Tibial nerve (tissue), 4 donors: Measurements from ENCODE around the gene NEDD9. TPM values are rescaled to one million over a fixed set of nuclear protein-coding genes. Genes with fewer than 3 reads are reported as not detected.

ENCODE experiments used
- DNase-seq, 2 donors: peaks; one replicate each; pipeline ENCODE4 v3.0.0-alpha.2; 2019; ENCODE audit warnings: low spot score in 2 of 2
- H3K27ac ChIP-seq, 4 donors: fragments of 200-600 bp; sonication (generic) in 3 of 4; one replicate each; pipeline ENCODE4 v1.5.1; 2017 to 2019; ENCODE audit warnings: mild to moderate bottlenecking in 1 of 4
- H3K27me3 ChIP-seq, 2 donors: fragments of 200-600 bp; sonication (generic) in 1 of 2; one replicate each; pipeline versions ENCODE4 v1.5.1 to v1.6.0; 2017 to 2019
- H3K36me3 ChIP-seq, 3 donors: fragments of 200-600 bp; sonication (generic); one replicate each; pipeline ENCODE4 v1.5.1; 2018 to 2019
- H3K4me1 ChIP-seq, 4 donors: fragments of 200-600 bp; sonication (generic) in 3 of 4; one replicate each; pipeline ENCODE4 v1.5.1; 2017 to 2019
- H3K4me3 ChIP-seq, 4 donors: fragments of 200-600 bp; sonication (generic) in 3 of 4; one replicate each; pipeline ENCODE4 v1.5.1; 2017 to 2019; ENCODE audit warnings: mild to moderate bottlenecking in 1 of 4, moderate library complexity in 1 of 4
- H3K9me3 ChIP-seq, 4 donors: fragments of 200-600 bp; sonication (generic) in 3 of 4; one replicate each; pipeline ENCODE4 v1.5.1; 2017 to 2019
- CTCF ChIP-seq, 5 experiments: fragments of 200-600 bp in 3 of 5; fragments of 450-650 bp in 2 of 5; sonication (generic) in 3 of 5; IDR thresholded peaks; one replicate each; pipeline ENCODE4 v1.5.1; 2016 to 2019; ENCODE audit warnings: antibody characterized with exemption in 5 of 5, mild to moderate bottlenecking in 3 of 5, moderate library complexity in 2 of 5
- EP300 ChIP-seq, 2 donors: sonication (generic); formaldehyde crosslinking; IDR thresholded peaks; one replicate each; pipeline ENCODE4 v1.6.1; 2017; ENCODE audit warnings: antibody characterized with exemption in 2 of 2, mild to moderate bottlenecking in 1 of 2
- POLR2A ChIP-seq, 2 donors: fragments of 450-650 bp; IDR thresholded peaks; one replicate each; pipeline ENCODE4 v1.6.1; 2017; ENCODE audit warnings: antibody characterized with exemption in 2 of 2, mild to moderate bottlenecking in 2 of 2, moderate library complexity in 2 of 2
- WGBS, 2 donors: methylation state at CpG; one replicate each; pipeline ENCODE4 v1.1.5; 2018; 5-methylcytosine and 5-hydroxymethylcytosine counted together
- total RNA-seq, 4 donors: library from RNA; depleted of rRNA; stranded (reverse); fragments of >200 nt; gene quantifications; one replicate each; pipeline ENCODE4 v1.1.0, GENCODE V29; 2016

Gene NEDD9
- total RNA-seq, 4 donors from 2014 or later: 107 to 205 (median 130) TPM

GRCh38 chr6:11232770-11233626, 530 bp upstream of the NEDD9 start:
- Histone ChIP-seq H3K4me3 (peak overlapping the region; percentile 43 to 72 (median 62)), H3K27ac (peak overlapping the region; percentile 73 to 96 (median 86)), H3K27me3 (no peaks in the 10 kb centered on the region), H3K9me3 (no peaks in the 10 kb centered on the region), H3K4me1 (peaks cover 0 to 51% (median 22%) of the 10 kb centered on the region in 4 donors), H3K36me3 (no peaks in the 10 kb centered on the region)
- no peak for DNase-seq
- 12 to 15% methylated on average over 23 of the region's 23 CpGs for WGBS, 2 donors
- TF ChIP-seq POLR2A (IDR thresholded peaks at IDR 0.05): peak in 1 of 2 donors; percentile 29
- TF ChIP-seq CTCF (IDR thresholded peaks at IDR 0.05): no peak
- no peak for TF ChIP-seq EP300 (IDR thresholded peaks at IDR 0.05)

GRCh38 chr6:11231564-11232192, 790 bp downstream of the NEDD9 start:
- H3K36me3 ChIP-seq: no peaks in the 10 kb centered on the region
- no peaks in the 10 kb centered on the region for H3K9me3 ChIP-seq
- H3K27me3 ChIP-seq: no peaks in the 10 kb centered on the region
- H3K27ac ChIP-seq: peak overlapping the region; percentile 73 to 96 (median 86)
- H3K4me1 ChIP-seq: peaks cover 0 to 46% (median 25%) of the 10 kb centered on the region in 4 donors
- peak overlapping the region; percentile 43 to 72 (median 62) for H3K4me3 ChIP-seq
- TF ChIP-seq CTCF (IDR thresholded peaks at IDR 0.05) (no peak), POLR2A (IDR thresholded peaks at IDR 0.05) (no peak), EP300 (IDR thresholded peaks at IDR 0.05) (no peak)
- peak in 1 of 2 donors; percentile 36 for DNase-seq
- WGBS, 2 donors: 5 to 12% methylated on average over 6 of the region's 6 CpGs

GRCh38 chr6:11231108-11231463, 1.4 kb downstream of the NEDD9 start:
- Histone ChIP-seq H3K4me1 (peaks cover 0 to 42% (median 19%) of the 10 kb centered on the region in 4 donors), H3K36me3 (no peaks in the 10 kb centered on the region), H3K27me3 (no peaks in the 10 kb centered on the region), H3K9me3 (no peaks in the 10 kb centered on the region), H3K27ac (peak overlapping the region; percentile 73 to 96 (median 86)), H3K4me3 (peak overlapping the region; percentile 43 to 72 (median 62))
- 36 to 44% methylated on average over 1 of the region's 1 CpG for WGBS, 2 donors
- TF ChIP-seq POLR2A (IDR thresholded peaks at IDR 0.05) (no peak), EP300 (IDR thresholded peaks at IDR 0.05) (no peak), CTCF (IDR thresholded peaks at IDR 0.05) (no peak)
- no peak for DNase-seq

GRCh38 chr6:11230158-11231107, 2.0 kb downstream of the NEDD9 start:
- no peaks in the 10 kb centered on the region for H3K27me3 ChIP-seq
- no peak for TF ChIP-seq EP300 (IDR thresholded peaks at IDR 0.05)
- TF ChIP-seq CTCF (IDR thresholded peaks at IDR 0.05): no peak
- no peak for TF ChIP-seq POLR2A (IDR thresholded peaks at IDR 0.05)
- peak overlapping the region; percentile 73 to 96 (median 86) for H3K27ac ChIP-seq
- no peaks in the 10 kb centered on the region for H3K36me3 ChIP-seq
- 57 to 69% methylated on average over 9 of the region's 9 CpGs for WGBS, 2 donors
- no peak for DNase-seq
- H3K4me1 ChIP-seq: peaks cover 0 to 42% (median 15%) of the 10 kb centered on the region in 4 donors
- H3K4me3 ChIP-seq: peak overlapping the region; percentile 43 to 72 (median 62)
- no peaks in the 10 kb centered on the region for H3K9me3 ChIP-seq
